Large intestine (tissue), 3 donors: ENCODE results near the gene GGPS1. TPM values are rescaled to one million over a fixed set of nuclear protein-coding genes. Genes with fewer than 3 reads are reported as not detected.
"Not testable (repeated sequence)": the region's sequence is repeated elsewhere in the genome, so short reads cannot be mapped to it uniquely, and the experiment has no call there.

Experiments used
- DNase-seq, 2 donors: peaks; one replicate each; pipeline versions ENCODE4 v3.0.0 to v3.0.0-alpha.2; 2013
- H3K27ac ChIP-seq: one replicate; pipeline ENCODE4 v1.5.1; 2013; ENCODE audit warnings: low read length
- H3K27me3 ChIP-seq: 2 replicates; pipeline ENCODE4 v1.6.1; 2013; ENCODE audit warnings: low read length; ENCODE audit not compliant: control insufficient read depth, insufficient read depth
- H3K36me3 ChIP-seq: 2 replicates; pipeline ENCODE4 v1.6.1; 2013; ENCODE audit warnings: low read length; ENCODE audit not compliant: control insufficient read depth, insufficient read depth
- H3K4me1 ChIP-seq: one replicate; pipeline ENCODE4 v1.6.1; 2013; ENCODE audit warnings: low read length; ENCODE audit not compliant: control insufficient read depth, insufficient read depth
- H3K4me3 ChIP-seq: one replicate; pipeline ENCODE4 v1.5.1; 2013; ENCODE audit warnings: low read length
- H3K9me3 ChIP-seq: one replicate; pipeline ENCODE4 v1.6.1; 2013; ENCODE audit warnings: mild to moderate bottlenecking, low read depth, low read length, moderate library complexity; ENCODE audit not compliant: control insufficient read depth
- WGBS: methylation state at CpG from one replicate; pipeline ENCODE4 v1.1.5; 2013; ENCODE audit warnings: low lambda C conversion rate; ENCODE audit not compliant: insufficient coverage; 5-methylcytosine and 5-hydroxymethylcytosine counted together
- polyA plus RNA-seq: library from polyadenylated mRNA; unstranded; fragments of 120-200 nt; gene quantifications from one replicate; pipeline ENCODE4 v1.2.1, GENCODE V29; 2013

Gene GGPS1
- polyA plus RNA-seq, 1 donor = 35.5 TPM

DNA sequence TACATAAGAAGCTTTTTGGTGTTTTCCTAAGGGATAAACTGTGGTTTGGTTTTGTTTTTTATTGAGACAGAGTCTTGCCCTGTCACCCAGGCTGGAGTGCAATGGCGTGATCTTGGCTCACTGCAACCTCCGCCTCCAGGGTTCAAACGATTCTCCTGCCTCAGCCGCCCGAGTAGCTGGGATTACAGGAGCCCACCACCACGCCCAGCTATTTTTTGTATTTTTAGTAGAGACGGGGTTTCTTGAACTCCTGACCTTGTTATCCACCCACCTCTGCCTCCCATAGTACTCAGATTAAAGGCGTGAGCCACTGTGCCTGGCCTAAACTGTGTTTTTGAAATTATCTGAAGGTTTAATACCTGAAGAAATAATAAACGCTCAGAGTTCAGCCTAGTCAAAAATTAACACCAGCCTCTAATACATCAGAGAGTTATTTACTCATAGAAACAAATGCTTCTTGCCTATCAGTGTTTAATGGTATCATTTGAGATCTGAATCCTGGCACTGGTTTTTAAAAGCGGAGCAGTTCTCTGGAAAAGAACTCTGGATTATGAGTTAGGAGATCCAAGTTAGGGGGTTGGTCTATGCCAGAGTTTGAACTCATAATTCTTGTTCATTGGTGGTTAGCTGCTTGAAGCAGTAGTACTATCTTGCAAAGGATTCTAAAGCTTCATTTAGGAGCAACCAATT is 29.1 kb upstream of the GGPS1 start:
- Histone ChIP-seq H3K4me1 (peaks cover 3% of the 10 kb centered on the region), H3K36me3 (no peaks in the 10 kb centered on the region), H3K4me3 (no peak overlapping the region), H3K27ac (no peak overlapping the region), H3K27me3 (no peaks in the 10 kb centered on the region), H3K9me3 (peaks cover 6% of the 10 kb centered on the region)
- no CpG with 5 or more reads among the region's 10 CpGs for WGBS
- DNase-seq = no peak

DNA sequence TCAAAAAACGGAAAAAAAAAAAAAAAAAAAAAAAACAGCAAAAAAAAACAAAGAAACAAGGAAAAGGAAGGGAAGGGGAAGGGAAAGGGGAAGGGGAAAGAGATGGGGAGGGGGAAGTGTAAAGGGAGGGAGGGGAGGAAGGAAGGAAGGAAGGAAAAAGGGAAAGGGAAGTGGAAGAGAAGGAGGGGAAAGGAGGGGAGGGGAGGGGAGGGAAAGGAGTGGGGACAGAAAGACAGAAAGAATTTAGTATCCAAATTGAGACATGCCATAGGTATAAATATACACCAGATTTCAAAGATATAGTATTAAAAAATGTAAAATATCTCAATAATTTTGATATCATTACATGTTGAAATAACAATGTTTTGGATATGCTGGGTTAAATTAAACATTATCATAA is 26.2 kb upstream of the GGPS1 start:
- Histone ChIP-seq H3K4me3 (no peak overlapping the region), H3K9me3 (no peaks in the 10 kb centered on the region), H3K36me3 (no peaks in the 10 kb centered on the region), H3K4me1 (peaks cover 3% of the 10 kb centered on the region), H3K27ac (no peak overlapping the region), H3K27me3 (no peaks in the 10 kb centered on the region)
- WGBS = 100% methylated on average over 1 of the region's 1 CpG
- DNase-seq = no peak

DNA sequence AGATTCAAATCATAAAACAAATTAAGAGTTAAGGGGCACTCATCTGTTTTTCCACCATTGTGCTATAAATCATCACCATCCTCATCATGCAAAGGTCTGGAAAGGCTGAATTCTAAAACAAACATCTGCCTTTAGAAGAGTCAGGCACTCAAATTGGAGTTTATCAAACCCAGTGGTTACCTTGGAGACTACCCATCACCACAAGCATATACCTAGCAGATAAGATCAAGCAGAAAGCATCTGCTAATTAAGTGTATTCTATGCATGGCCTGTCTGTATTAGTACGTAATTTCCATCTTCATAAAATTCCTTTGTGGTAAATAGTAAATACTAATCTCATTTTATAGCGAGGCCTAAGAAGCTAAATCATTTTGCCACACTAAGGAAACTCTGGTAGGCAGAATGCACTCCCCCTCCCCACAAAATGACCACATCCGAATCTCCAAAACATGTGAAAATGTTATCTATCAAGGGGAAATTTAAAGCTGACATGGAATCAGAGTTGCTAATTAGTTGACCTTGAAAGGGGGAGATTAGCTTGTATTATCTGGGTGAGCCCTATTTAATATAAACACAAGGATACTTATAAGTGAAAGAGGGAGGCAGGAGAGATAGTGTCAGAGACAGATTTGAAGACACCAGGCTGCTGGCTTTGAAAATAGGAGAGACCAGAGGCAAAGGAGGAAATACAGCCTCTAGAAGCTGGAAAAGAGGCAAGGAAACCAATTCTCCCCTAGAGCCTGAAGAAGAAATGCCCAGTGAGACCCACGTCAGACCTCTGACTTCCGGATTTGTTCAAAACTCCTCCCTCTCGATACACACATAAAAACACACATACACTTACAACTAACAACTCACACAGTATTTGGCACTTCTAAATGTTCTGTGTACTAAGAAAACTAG is 23.6 kb upstream of the GGPS1 start:
- Histone ChIP-seq H3K36me3 (no peaks in the 10 kb centered on the region), H3K27me3 (no peaks in the 10 kb centered on the region), H3K4me1 (no peaks in the 10 kb centered on the region), H3K27ac (no peak overlapping the region), H3K9me3 (peaks cover 8% of the 10 kb centered on the region), H3K4me3 (no peak overlapping the region)
- WGBS = no CpG with 5 or more reads among the region's 6 CpGs
- no peak for DNase-seq

DNA sequence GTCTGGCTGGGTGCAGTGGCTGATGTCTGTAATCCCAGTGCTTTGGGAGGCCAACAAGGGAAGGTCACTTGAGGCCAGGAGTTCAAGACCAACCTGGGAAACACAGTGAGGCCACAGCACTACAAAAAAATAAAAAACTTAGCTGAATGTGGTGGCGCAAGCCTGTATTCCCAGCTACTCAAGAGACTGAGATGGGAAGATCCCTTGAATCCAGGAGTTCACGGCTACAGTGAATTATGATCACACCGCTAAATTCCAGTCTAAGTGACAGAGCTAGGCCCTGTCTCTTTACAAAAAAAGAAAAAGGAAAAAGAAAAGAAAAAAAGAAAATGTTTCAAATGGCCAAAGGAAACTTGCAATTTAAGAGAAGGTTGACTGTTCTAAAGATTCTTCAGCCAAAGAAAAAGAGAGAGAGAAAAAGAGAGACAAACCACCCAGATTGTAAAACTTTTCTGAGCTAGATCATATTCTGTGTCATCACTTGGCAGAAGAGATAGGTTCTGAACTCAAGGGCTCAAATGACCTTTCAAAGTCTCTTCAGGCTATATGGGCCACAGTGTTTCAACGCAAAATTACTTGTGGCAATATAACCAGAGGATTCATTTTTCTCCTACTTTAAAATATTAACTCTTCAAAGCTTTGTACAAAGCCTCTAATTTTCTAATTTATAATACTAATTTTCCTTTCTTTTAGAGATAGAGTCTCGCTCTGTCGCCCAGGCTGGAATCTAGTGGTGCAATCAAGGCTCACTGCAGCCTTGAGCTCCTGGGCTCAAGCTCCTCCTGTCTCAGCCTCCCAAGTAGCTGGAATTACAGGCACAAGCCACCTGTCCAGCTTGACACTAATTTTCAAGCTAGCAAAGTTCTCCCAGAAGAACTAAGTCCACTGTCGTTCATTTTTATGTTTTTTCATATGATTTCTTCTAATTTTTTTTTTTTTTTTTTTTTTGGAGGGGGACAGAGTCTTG is 20.9 kb upstream of the GGPS1 start:
- Histone ChIP-seq H3K9me3 (peaks cover 8% of the 10 kb centered on the region), H3K27ac (no peak overlapping the region), H3K4me3 (no peak overlapping the region), H3K4me1 (no peaks in the 10 kb centered on the region), H3K36me3 (no peaks in the 10 kb centered on the region), H3K27me3 (no peaks in the 10 kb centered on the region)
- no peak for DNase-seq
- WGBS = 100% methylated on average over 2 of the region's 7 CpGs

DNA sequence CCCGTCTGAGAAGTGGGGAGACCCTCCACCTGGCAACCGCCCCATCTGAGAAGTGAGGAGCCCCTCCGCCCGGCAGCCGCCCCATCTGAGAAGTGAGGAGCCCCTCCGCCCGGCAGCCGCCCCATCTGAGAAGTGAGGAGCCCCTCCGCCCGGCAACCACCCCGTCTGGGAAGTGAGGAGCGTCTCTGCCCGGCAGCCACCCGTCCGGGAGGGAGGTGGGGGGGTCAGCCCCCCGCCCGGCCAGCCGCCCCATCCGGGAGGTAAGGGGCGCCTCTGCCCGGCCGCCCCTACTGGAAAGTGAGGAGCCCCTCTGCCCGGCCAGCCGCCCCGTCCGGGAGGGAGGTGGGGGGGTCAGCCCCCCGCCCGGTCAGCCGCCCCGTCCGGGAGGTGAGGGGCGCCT is 19.2 kb upstream of the GGPS1 start:
- H3K27me3 ChIP-seq, H3K9me3 ChIP-seq, H3K4me3 ChIP-seq, DNase-seq, H3K4me1 ChIP-seq, H3K36me3 ChIP-seq, H3K27ac ChIP-seq: not testable (repeated sequence)
- no CpG with 5 or more reads among the region's 32 CpGs for WGBS

DNA sequence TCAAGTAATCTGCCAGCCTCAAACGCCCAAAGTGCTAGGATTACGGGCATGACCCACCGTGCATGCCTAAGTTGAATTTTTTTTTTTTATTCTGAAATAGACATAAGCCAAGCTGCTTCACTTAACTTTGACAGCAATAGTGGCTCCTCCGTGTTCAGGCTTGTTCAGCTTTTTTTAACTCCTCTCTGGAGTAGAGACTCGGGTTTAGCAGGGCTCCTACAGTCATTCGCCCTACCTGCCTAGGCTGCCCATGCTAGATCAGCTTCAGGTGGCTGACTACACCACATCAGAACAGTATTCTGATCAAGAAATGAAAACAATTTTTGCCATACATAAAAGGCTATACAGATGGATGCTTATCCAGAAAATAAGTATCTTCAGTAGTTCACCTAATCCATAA is 15.1 kb upstream of the GGPS1 start:
- Histone ChIP-seq H3K9me3 (peaks cover 8% of the 10 kb centered on the region), H3K27ac (no peak overlapping the region), H3K4me1 (no peaks in the 10 kb centered on the region), H3K4me3 (no peak overlapping the region), H3K36me3 (peaks cover 2% of the 10 kb centered on the region), H3K27me3 (no peaks in the 10 kb centered on the region)
- WGBS = 80% methylated on average over 1 of the region's 6 CpGs
- DNase-seq = no peak

DNA sequence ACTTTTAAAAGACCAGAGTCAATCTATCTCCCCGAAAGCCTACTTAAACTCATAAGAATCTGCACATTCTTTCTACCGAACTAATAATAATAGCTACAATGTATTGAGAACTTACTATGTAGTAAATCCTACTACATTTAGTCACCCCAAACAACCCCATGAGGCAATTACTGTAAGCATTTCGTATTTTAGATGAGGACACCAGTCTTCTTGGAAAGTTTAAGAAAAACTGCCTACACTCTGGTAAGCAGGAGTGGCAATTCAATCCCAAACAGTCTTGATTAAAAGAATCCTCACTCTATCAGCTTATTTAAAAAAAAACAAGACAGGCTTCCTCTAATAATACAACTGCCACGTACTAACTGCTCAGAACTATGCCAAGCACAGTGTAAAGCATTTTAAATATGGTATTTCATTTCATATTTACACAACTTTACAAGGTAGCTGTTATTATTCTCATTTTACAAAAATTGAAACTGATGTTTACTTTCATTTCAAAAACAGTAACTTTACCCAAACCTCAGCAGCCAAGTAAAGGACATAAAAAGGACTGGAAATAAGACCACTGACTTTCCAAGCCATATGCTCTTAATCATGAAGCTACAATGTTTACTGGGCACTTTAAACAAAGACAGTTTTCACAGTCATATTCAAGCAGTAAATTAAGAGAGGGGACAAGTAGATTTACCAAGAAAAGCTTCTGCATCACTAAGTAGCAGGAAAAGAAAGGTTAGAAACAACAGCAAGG is 14.3 kb upstream of the GGPS1 start:
- DNase-seq = no peak
- H3K4me1 ChIP-seq = no peaks in the 10 kb centered on the region

DNA sequence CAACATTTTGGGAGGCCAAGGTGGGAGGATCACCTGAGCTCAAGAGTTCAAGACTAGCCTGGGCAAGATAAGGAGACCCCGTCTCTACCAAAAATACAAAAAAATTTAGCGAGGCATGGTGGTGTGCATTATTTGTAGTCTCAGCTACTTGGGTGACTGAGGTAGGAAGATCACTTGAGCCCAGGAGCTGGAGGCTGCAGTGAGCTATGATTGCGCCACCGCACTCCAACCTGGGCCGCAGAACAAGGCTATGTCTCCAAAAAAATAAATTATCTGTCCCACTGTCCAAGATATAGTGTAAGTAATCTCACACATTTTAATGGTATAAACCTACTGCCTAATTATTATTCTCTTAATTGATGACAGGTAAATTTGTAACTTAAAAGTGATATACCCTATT is 13.2 kb upstream of the GGPS1 start:
- Histone ChIP-seq H3K27me3 (no peaks in the 10 kb centered on the region), H3K4me3 (no peak overlapping the region), H3K27ac (no peak overlapping the region), H3K36me3 (peaks cover 5% of the 10 kb centered on the region), H3K9me3 (no peaks in the 10 kb centered on the region), H3K4me1 (no peaks in the 10 kb centered on the region)
- 100% methylated on average over 1 of the region's 5 CpGs for WGBS
- no peak for DNase-seq

More for the DNA sequence above, 14.3 kb upstream of the GGPS1 start:
- Histone ChIP-seq H3K4me3 (no peak overlapping the region), H3K27ac (no peak overlapping the region), H3K36me3 (peaks cover 5% of the 10 kb centered on the region), H3K9me3 (no peaks in the 10 kb centered on the region), H3K27me3 (no peaks in the 10 kb centered on the region)
- WGBS = 83% methylated on average over 1 of the region's 4 CpGs

DNA sequence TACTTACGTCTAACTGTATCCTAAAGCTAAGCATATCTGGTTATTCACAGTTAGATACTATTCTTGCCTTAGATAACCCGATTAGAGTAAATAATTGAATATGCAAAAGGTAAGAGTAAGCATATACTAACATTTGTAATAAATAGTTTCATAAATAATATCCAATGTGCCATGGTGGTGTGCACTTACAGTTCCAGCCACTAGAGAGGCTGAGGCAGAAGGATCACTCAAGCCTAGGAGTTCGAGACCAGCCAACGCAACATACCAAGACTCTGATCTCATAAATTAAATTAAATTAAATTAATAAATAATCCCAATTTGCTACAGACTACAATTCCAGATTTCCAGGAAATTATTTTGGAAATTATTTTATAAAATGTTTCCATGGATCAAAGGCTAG is 12.6 kb upstream of the GGPS1 start:
- no peak for DNase-seq
- no peaks in the 10 kb centered on the region for H3K4me1 ChIP-seq
- H3K27ac ChIP-seq = no peak overlapping the region
- H3K36me3 ChIP-seq = peaks cover 7% of the 10 kb centered on the region
- H3K9me3 ChIP-seq = no peaks in the 10 kb centered on the region
- no peak overlapping the region for H3K4me3 ChIP-seq
- WGBS = 100% methylated on average over 2 of the region's 4 CpGs
- H3K27me3 ChIP-seq = no peaks in the 10 kb centered on the region
